ENCODE results near the gene LDLRAD4.

The LDLRAD4 gene

GRCh38 chr18:13613591-13614501, 395.3 kb downstream of the LDLRAD4 start:
- DNase-seq, result no peak

GRCh38 chr18:13614641-13615288, 396.2 kb downstream of the LDLRAD4 start:
- DNase-seq, result peak; percentile 58

GRCh38 chr18:13615432-13615861, 396.9 kb downstream of the LDLRAD4 start:
- DNase-seq, result peak; percentile 40

DNA sequence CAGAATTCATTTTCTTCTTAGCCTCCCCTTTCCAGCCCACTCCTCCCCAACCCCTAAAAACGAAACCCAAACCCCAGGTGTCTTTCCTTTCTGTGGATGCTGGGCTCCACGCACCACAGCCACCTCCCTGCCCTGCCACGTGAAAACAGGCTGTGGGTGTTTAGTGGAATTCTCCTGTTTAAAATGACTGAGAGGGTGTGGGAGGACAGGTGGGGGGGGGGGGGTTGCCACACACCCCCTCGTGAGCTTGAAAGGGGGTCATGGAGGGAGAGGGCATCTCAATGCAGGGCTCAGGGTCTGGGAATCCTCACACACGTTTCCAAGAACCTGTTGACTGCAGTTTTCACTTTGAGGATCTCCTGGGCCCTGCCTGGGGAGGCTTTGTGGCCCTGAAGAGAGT, 397.5 kb downstream of the LDLRAD4 start:
- no peak for DNase-seq

GRCh38 chr18:13616525-13617035, 398.0 kb downstream of the LDLRAD4 start:
- no peak for DNase-seq

DNA sequence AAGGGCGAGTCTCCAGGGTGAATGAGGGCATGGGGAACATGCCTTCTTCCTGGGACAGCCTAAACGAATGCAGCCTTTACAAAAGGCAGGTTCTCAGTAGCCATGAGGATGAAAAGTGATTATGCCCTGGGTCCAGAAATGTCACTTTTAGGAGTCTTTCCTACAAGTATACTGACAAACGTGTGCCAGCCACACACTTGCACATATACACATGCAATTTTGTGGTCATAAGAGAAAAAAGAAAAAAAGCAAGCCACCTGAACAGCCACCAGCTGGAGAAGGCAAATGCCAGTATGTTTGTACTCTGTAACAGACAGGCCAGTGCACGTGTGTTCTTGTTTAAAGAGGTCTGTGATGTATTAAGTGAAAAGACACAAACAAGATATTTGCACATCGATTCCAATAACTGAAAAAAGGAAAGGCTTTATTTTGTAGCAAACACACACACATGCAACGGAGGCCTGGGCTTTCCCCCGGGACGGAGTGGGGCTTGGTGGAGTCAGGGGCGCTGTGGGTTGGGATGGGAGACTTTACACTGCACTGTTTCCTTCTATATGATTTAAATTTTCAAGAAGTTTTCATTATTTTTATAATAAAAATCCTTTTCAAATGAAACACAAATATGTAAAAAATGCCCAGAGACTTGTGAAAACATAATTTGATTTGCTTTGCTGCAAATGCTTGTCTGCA, 399.4 kb downstream of the LDLRAD4 start:
- DNase-seq, result no peak

DNA sequence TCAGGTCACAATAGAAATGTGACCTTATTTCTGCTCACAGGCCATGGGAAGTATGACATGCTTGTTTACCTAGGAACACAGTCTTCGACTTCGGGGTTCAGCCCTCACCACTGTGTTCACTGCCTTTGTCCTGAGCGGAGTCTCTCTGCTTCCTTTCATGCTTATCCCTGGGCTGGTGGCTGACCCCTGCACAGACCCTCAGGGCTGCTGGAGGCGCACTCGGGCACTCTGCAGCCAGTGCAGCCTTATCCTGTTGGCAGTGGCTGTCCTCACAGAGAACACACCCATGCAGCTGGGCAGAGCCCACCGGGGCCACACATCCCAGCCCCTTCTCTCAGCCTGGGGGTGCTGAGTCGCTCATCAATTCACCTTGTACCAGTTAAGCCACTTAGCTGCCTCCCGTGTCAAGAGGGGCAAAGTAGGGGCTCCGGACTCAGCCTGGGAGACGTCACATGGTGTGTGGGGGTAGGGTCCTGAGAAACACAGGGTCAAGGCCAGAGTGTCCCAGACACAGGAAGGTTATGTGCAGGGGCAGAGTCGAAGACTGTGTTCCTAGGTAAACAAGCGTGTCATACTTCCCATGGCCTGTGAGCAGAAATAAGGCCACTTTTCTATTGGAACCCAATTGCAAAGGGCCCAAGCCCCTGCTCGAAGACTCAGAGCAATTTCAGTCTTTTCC, 400.3 kb downstream of the LDLRAD4 start:
- no peak for DNase-seq

DNA sequence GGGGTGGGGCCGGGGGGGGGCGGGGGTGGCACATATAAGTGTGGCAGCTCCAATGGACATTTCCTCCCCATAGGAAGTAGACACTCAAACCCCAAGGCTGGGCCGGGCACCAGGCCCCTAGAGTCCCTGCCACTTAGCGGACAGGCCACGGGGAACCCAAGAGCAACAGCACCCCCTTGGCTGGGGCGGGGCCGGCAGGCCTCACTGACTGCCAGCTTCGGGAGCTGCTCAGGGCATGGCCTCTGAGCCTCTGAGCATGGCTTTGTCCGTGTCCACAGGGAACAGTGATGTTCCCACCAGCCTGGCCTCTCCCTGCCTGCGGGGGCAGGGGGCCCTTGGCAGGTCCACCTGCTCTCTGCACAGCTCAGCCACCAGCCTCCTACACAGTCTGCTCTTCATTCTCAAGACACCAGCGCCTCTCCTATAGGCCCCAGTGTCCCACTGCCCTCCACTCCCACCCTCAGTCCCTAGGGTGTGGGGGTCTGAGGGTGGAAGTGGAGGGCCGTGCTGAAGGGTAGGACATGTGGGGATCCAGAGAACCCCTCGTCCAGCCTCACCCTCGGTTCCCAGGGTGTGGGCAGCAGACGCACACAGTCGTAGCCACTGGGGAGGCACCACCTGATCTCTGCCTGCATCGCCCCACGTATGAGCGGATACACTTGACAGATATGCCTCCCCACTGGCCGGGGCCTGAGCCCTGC, 401.1 kb downstream of the LDLRAD4 start:
- DNase-seq, result no peak

GRCh38 chr18:13620206-13620672, 401.7 kb downstream of the LDLRAD4 start:
- no peak for DNase-seq

GRCh38 chr18:13620818-13621445, 402.4 kb downstream of the LDLRAD4 start:
- no peak for DNase-seq

DNA sequence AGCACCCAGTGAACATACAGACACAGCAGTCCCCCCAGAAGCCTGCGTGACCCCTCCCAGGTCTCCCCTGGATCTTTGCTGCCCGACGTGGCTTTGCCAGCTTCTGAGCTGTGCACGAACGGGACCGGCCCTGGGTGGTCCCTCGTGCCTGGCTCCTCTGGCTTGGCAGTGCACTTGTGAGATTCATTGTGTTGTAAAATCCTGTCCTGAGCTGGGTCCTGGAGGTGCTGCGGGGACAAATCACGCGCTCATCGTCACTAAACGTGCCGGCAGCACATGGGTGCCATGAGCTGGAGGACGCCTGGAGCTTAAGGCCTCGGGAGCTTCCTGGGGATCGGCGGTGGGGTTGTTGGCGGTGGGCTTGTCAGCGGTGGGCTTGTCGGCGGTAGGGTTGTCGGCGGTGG, 402.9 kb downstream of the LDLRAD4 start:
- DNase-seq, result no peak

- no peak for DNase-seq
Observed at GRCh38 chr18:13621886-13622619, 403.5 kb downstream of the LDLRAD4 start.

DNA sequence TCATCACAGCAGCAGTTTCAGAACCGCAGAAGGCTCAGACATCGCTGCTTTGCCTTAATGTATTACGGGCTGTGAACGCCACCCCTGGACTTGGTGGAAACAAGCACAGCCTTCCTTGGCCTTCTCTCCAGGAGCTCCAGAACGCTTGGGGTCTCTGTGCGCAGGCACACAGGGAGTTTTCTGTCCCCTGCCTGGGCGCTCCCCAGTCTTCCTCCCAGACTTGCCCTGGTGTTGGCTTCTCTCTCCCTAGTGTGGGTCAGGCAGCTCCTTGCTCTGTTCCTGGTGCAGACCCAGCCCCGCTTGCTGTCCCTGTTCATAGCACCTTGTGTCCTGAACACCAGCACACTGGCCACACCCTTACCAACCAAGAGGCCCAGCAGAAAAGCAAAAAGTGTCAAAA, 404.2 kb downstream of the LDLRAD4 start:
- DNase-seq, result no peak

DNA sequence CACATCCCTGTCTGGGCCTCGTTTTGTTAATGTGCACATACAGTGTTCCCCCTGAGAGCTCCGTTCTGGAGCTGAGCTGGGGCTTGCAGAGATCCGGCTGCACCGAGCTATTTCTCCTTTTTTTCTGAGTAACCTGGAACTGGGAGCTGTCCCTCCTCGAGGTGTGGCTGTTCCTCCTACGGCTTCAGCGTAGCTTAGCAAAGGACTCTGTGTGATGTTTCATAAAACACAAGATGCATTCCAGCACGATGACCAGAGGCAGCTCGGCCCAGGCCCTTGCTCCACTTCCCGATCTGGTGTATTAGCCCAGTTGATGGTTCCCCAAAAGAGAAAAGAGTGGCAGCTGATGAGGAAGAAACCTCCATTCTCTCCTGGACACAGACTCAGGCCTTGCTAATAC, 404.8 kb downstream of the LDLRAD4 start:
- no peak for DNase-seq

DNA sequence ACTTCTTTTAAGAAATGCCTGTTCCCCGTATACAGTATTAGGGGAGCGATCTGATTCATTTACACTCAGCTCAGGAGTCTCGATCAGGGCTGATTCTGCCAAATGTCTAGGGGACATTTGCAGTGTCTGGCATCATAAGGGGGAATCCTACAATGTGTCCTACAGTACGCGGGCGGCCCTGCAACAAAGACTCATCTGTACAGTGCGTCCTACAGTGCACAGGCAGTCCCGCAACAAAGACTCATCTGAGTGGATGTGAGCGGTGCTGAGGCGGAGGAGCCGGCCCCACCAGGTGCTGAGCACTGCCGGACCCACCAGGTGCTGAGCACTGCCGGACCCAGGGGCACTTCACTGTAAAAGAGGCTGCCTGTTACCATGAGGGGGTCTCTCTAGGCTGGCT, 405.3 kb downstream of the LDLRAD4 start:
- DNase-seq, result no peak

DNA sequence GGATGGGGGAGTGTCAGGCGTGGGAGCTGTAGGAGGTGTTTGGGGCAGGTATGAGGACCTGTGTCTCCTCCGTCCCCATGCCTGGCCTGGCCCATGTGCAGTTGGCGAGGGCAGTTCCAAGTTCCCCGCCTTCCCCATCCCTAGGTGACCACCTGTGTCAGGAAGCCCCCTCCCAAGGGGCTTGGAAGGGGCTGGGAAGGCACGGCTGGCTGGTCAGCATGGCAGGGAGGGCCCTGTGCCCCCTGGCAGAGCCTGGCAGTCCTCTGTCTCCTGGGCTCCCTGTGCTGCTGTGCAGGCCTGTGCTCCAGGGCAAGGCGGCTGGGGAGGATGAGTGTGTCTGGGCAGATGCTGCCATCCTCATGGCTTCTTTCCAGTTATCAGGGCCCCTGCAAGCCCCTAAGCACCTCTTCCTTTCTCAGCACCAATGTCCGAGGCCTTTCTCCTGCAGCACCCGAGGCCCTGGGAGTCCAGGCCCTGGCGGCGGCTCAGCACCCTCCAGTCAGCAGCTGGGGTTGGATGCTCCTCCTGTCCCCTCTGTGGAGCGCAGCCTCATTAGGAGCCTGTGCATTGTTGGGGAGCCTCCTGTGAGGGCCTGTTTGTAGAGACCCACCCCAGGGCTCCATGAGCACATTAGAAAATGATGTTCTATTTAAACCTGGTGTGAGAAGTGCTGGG, 406.1 kb downstream of the LDLRAD4 start:
- no peak for DNase-seq

GRCh38 chr18:13625355-13625754, 406.8 kb downstream of the LDLRAD4 start:
- DNase-seq, result no peak

- DNase-seq, result no peak
Observed at GRCh38 chr18:13625843-13626543, 407.4 kb downstream of the LDLRAD4 start.

DNA sequence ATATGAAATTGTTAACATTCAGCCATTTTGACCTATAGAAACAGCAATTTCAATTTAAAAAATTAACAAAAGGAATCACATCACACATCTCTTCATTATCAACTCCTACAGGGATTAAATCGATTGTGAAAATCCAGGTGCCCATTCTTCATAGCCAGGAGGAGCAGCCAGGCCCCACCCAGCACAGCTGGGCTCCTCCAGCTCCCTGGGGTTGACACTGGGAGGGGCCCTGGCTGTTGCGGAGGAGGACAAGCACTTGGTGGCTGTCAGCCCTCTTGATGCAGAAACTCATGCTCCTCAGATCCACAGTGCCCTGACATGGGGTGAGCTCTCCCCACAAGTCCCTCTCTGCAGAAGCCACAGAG, 408.0 kb downstream of the LDLRAD4 start:
- DNase-seq, result no peak

DNA sequence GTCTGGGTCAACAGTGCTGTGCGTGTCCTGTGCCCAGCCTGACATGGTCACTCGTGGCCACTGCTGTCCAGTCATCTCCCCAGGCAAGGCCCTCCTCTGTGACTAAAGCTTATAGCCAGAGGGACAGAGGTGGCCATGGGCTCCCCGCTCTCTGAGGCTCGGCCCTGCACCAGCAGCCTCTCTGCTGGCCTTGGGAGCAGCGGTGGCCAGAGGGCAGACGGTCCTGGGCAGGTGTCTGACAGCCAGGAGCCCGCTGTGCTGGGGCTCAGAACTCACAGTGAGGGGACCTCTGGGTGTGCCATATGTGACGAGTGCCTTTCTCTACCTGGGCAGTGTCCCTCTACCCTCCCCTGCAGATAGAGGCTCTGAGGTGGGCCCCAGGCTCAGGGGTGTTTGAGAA, 409.1 kb downstream of the LDLRAD4 start:
- no peak for DNase-seq
